Transverse colon (tissue), 4 donors: Measurements from ENCODE around the gene PARP1. TPM values are rescaled to one million over a fixed set of nuclear protein-coding genes. Genes with fewer than 3 reads are reported as not detected.

Experiments
- DNase-seq: peaks from one replicate; pipeline ENCODE4 v3.0.0-alpha.2; 2019
- H3K27ac ChIP-seq, 4 donors: fragments of 200-600 bp; sonication (generic); 2 replicates each; pipeline ENCODE4 v1.5.1; 2016 to 2018; ENCODE audit warnings: inconsistent platforms in 4 of 4
- H3K27me3 ChIP-seq: fragments of 200-600 bp; sonication (generic); 2 replicates; pipeline ENCODE4 v1.5.1; 2017; ENCODE audit warnings: inconsistent platforms
- H3K36me3 ChIP-seq, 4 donors: fragments of 200-600 bp; sonication (generic); 2 replicates each; pipeline ENCODE4 v1.5.1; 2017 to 2019; ENCODE audit warnings: inconsistent platforms in 4 of 4
- H3K4me1 ChIP-seq, 4 donors: fragments of 200-600 bp; sonication (generic); 2 replicates each; pipeline ENCODE4 v1.5.1; 2017 to 2020; ENCODE audit warnings: inconsistent platforms in 4 of 4
- H3K4me3 ChIP-seq, 4 donors: fragments of 200-600 bp; sonication (generic); 1 replicate in 1 of 4; 2 replicates in 3 of 4; pipeline versions ENCODE4 v1.5.1 to v1.6.1; 2017 to 2019; ENCODE audit warnings: inconsistent platforms in 4 of 4
- H3K9me3 ChIP-seq, 2 donors: fragments of 200-600 bp; sonication (generic); 2 replicates each; pipeline ENCODE4 v1.5.1; 2017 to 2019; ENCODE audit warnings: inconsistent platforms in 2 of 2
- CTCF ChIP-seq, 5 experiments: fragments of 200-600 bp in 3 of 5; fragments of 450-650 bp in 2 of 5; sonication (generic) in 3 of 5; IDR thresholded peaks; 1 replicate in 2 of 5; 2 replicates in 3 of 5; pipeline ENCODE4 v1.5.1; 2016 to 2017; ENCODE audit warnings: antibody characterized with exemption in 5 of 5, inconsistent platforms in 3 of 5, mild to moderate bottlenecking in 2 of 5, moderate library complexity in 1 of 5
- EP300 ChIP-seq: sonication (generic); formaldehyde crosslinking; IDR thresholded peaks from one replicate; pipeline ENCODE4 v1.6.1; 2017; ENCODE audit warnings: antibody characterized with exemption, low read depth
- POLR2A ChIP-seq: fragments of 450-650 bp; IDR thresholded peaks from one replicate; pipeline ENCODE4 v1.6.1; 2016; ENCODE audit warnings: antibody characterized with exemption, mild to moderate bottlenecking, moderate library complexity
- POLR2AphosphoS5 ChIP-seq, 3 donors: sonication (generic); formaldehyde crosslinking; IDR thresholded peaks; one replicate each; pipeline ENCODE4 v1.6.1; 2016; ENCODE audit warnings: antibody characterized with exemption in 3 of 3
- WGBS, 2 donors: methylation state at CpG; one replicate each; pipeline ENCODE4 v1.1.5; 2018; ENCODE audit warnings: low coverage in 1 of 2; 5-methylcytosine and 5-hydroxymethylcytosine counted together
- in situ Hi-C, 4 donors: fragments of 200-750 bp; cut with MboI; loops; one replicate each; pipeline versions ENCODE4 v1.15.0 to v1.15.1; 2017; ENCODE audit warnings: low sequenced_read_pairs in 3 of 4, low pct_ligation_motif_present in 1 of 4, low pct_unique_long_range_greater_than_20kb in 1 of 4
- intact Hi-C: fragments of 100-400 bp; cut with DNase I; formaldehyde crosslinking; loops from one replicate; pipeline ENCODE4 v1.15.1; 2023; ENCODE audit warnings: low total_unique reads
- total RNA-seq, 4 donors: library from RNA; depleted of rRNA; stranded (reverse); fragments of >200 nt; gene quantifications; one replicate each; pipeline ENCODE4 v1.1.0, GENCODE V29; 2016

Gene PARP1
- total RNA-seq, 4 donors from 2014 or later, result 23.2 to 74.4 (median 38.0) TPM

DNA sequence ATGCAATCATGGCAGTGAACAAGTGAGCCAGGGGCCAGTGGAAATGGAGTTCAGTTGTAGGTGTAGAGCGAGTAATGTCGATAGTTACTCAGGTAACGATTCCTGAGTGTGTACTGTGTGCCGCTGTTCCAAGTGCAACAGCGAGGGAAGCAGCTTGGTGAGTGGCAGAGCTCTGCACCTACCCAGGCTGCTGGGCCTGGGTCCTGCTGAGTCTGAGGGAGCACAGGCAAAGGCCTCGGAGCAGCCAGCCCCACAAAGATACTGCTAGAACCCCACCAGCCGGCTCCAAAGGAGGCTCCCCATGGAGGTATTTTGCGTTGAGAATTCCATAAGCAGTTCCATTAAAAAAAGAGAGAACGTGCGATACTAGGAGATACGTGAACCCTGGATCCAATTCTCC lies 23.2 kb downstream of the PARP1 start:
- in situ Hi-C loops (no loop called here), intact Hi-C loops (no loop called here)
- Histone ChIP-seq H3K36me3 (peaks cover 0 to 91% (median 31%) of the 10 kb centered on the region in 4 donors), H3K27me3 (no peaks in the 10 kb centered on the region), H3K9me3 (no peaks in the 10 kb centered on the region), H3K4me1 (no peaks in the 10 kb centered on the region), H3K27ac (no peak overlapping the region), H3K4me3 (no peak overlapping the region)
- DNase-seq, result no peak
- no peak for TF ChIP-seq EP300
- no peak for TF ChIP-seq POLR2AphosphoS5 (IDR thresholded peaks at IDR 0.05)
- TF ChIP-seq POLR2A, result no peak
- TF ChIP-seq CTCF (IDR thresholded peaks at IDR 0.05), result no peak
- WGBS, 2 donors, result 94 to 95% methylated on average over 9 to 11 of the region's 11 CpGs

DNA sequence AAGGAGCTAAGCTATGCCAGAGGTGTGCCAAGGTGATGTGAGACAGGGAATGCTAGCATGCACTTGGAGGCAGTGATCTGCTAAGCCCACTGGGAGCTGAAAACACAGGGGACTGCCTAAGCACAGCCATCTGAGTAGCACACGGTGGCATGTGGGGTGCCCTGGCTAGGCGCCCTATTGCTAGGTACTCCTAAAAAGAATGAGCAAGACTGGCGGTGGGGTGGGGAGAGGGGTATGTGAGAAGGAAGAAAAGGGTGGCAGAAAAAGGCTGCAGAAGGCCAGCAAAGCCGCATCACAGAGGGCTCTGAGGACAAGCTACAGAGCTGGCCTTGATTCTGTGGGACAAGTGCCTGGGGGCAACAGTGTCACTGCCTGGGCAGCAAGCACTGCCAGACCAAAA lies 23.9 kb downstream of the PARP1 start:
- DNase-seq, result no peak
- intact Hi-C loops, result no loop called here
- Histone ChIP-seq H3K36me3 (peaks cover 0 to 92% (median 35%) of the 10 kb centered on the region in 4 donors), H3K4me1 (no peaks in the 10 kb centered on the region), H3K27me3 (no peaks in the 10 kb centered on the region), H3K4me3 (no peak overlapping the region), H3K27ac (no peak overlapping the region), H3K9me3 (no peaks in the 10 kb centered on the region)
- WGBS, 2 donors, result 95% methylated on average over 4 of the region's 4 CpGs; no CpG with 5 or more reads in 1 of the 2 donors
- no peak for TF ChIP-seq EP300
- no peak for TF ChIP-seq POLR2A
- TF ChIP-seq CTCF (IDR thresholded peaks at IDR 0.05), result no peak
- no peak for TF ChIP-seq POLR2AphosphoS5 (IDR thresholded peaks at IDR 0.05)
- in situ Hi-C loops, result no loop called here

- Histone ChIP-seq H3K27me3 (no peaks in the 10 kb centered on the region), H3K36me3 (peaks cover 0 to 93% (median 36%) of the 10 kb centered on the region in 4 donors), H3K27ac (no peak overlapping the region), H3K4me1 (no peaks in the 10 kb centered on the region), H3K4me3 (no peak overlapping the region), H3K9me3 (no peaks in the 10 kb centered on the region)
- in situ Hi-C loops, result no loop called here
- WGBS, 2 donors, result 86% methylated on average over 5 of the region's 5 CpGs; no CpG with 5 or more reads in 1 of the 2 donors
- DNase-seq, result no peak
- intact Hi-C loops, result no loop called here
- TF ChIP-seq EP300, result no peak
- no peak for TF ChIP-seq POLR2A
- TF ChIP-seq POLR2AphosphoS5 (IDR thresholded peaks at IDR 0.05), result no peak
- TF ChIP-seq CTCF (IDR thresholded peaks at IDR 0.05), result no peak
Observed at GRCh38 chr1:226382030-226382429, 25.9 kb downstream of the PARP1 start.

GRCh38 chr1:226381226-226381998 lies 26.5 kb downstream of the PARP1 start:
- 95% methylated on average over 15 of the region's 15 CpGs; no CpG with 5 or more reads in 1 of the 2 donors for WGBS, 2 donors
- TF ChIP-seq EP300 (no peak), POLR2AphosphoS5 (IDR thresholded peaks at IDR 0.05) (no peak)
- Histone ChIP-seq H3K4me1 (no peaks in the 10 kb centered on the region), H3K4me3 (no peak overlapping the region), H3K36me3 (peaks cover 0 to 93% (median 40%) of the 10 kb centered on the region in 4 donors), H3K27me3 (no peaks in the 10 kb centered on the region), H3K9me3 (no peaks in the 10 kb centered on the region), H3K27ac (no peak overlapping the region)
- no peak for DNase-seq
- intact Hi-C loops, result no loop called here
- in situ Hi-C loops, result no loop called here
